Liver (tissue), 9 donors: ENCODE measurements around the gene BGLAP. TPM values are rescaled to one million over a fixed set of nuclear protein-coding genes. Genes with fewer than 3 reads are reported as not detected.

ENCODE experiments used
- DNase-seq: peaks from one replicate; pipeline ENCODE4 v3.0.0-alpha.2; 2017; ENCODE audit warnings: low spot score
- H3K27ac ChIP-seq, 2 donors: one replicate each; pipeline ENCODE4 v1.7.0; 2013; ENCODE audit warnings: inconsistent platforms in 2 of 2, low read length in 2 of 2, control low read depth in 1 of 2, low read depth in 1 of 2, mild to moderate bottlenecking in 1 of 2
- H3K27me3 ChIP-seq, 4 donors: one replicate each; pipeline versions ENCODE4 v1.6.1 to v1.7.0; 2013; ENCODE audit warnings: low read length in 3 of 4, inconsistent platforms in 1 of 4, mild to moderate bottlenecking in 1 of 4, moderate library complexity in 1 of 4; ENCODE audit not compliant: control insufficient read depth in 4 of 4, insufficient read depth in 4 of 4
- H3K36me3 ChIP-seq, 4 donors: one replicate each; pipeline versions ENCODE4 v1.6.1 to v1.7.0; 2013; ENCODE audit warnings: low read length in 3 of 4, mild to moderate bottlenecking in 3 of 4, low read depth in 1 of 4, moderate library complexity in 1 of 4; ENCODE audit not compliant: control insufficient read depth in 4 of 4, insufficient read depth in 3 of 4
- H3K4me1 ChIP-seq, 4 donors: one replicate each; pipeline versions ENCODE4 v1.6.1 to v1.7.0; 2013; ENCODE audit warnings: low read length in 3 of 4, mild to moderate bottlenecking in 3 of 4, moderate library complexity in 1 of 4; ENCODE audit not compliant: control insufficient read depth in 4 of 4, insufficient read depth in 4 of 4
- H3K4me3 ChIP-seq, 3 donors: one replicate each; pipeline versions ENCODE4 v1.6.1 to v1.7.0; 2013; ENCODE audit warnings: low read length in 3 of 3, control low read depth in 1 of 3, low read depth in 1 of 3, mild to moderate bottlenecking in 1 of 3
- H3K9ac ChIP-seq, 2 donors: one replicate each; pipeline ENCODE4 v1.7.0; 2013; ENCODE audit warnings: low read length in 2 of 2, mild to moderate bottlenecking in 2 of 2, moderate library complexity in 2 of 2, control low read depth in 1 of 2, low read depth in 1 of 2
- H3K9me3 ChIP-seq, 4 donors: one replicate each; pipeline versions ENCODE4 v1.6.1 to v1.7.0; 2013; ENCODE audit warnings: low read length in 3 of 4; ENCODE audit not compliant: control insufficient read depth in 4 of 4
- EGR1 ChIP-seq, 2 donors: IDR thresholded peaks; 2 replicates each; pipeline ENCODE4 v1.6.1; 2016 to 2018; ENCODE audit warnings: antibody characterized with exemption in 2 of 2, low read depth in 2 of 2
- FOXA1 ChIP-seq: IDR thresholded peaks from 2 replicates; pipeline ENCODE4 v1.6.1; 2016; ENCODE audit warnings: antibody characterized with exemption
- FOXA2 ChIP-seq: IDR thresholded peaks from 2 replicates; pipeline ENCODE4 v1.6.1; 2016; ENCODE audit warnings: antibody characterized with exemption
- GABPA ChIP-seq, 2 donors: IDR thresholded peaks in 1 of 2; conservative IDR thresholded peaks in 1 of 2; 2 replicates each; pipeline ENCODE4 v1.6.1; 2016; ENCODE audit warnings: antibody characterized with exemption in 2 of 2, mild to moderate bottlenecking in 1 of 2, moderate library complexity in 1 of 2
- HNF4A ChIP-seq, 2 donors: conservative IDR thresholded peaks; 2 replicates each; pipeline ENCODE4 v1.6.1; 2016; ENCODE audit warnings: antibody characterized with exemption in 2 of 2, mild to moderate bottlenecking in 2 of 2
- HNF4G ChIP-seq: IDR thresholded peaks from 2 replicates; pipeline ENCODE4 v1.6.1; 2016; ENCODE audit warnings: antibody characterized with exemption
- JUND ChIP-seq, 2 donors: IDR thresholded peaks; 2 replicates each; pipeline ENCODE4 v1.6.1; 2016; ENCODE audit warnings: antibody characterized with exemption in 2 of 2
- MAX ChIP-seq: IDR thresholded peaks from 2 replicates; pipeline ENCODE4 v1.6.1; 2016; ENCODE audit warnings: antibody characterized with exemption
- NR2F2 ChIP-seq: IDR thresholded peaks from 2 replicates; pipeline ENCODE4 v1.6.1; 2016; ENCODE audit warnings: antibody characterized with exemption
- RAD21 ChIP-seq, 2 donors: IDR thresholded peaks; 2 replicates each; pipeline ENCODE4 v1.6.1; 2016; ENCODE audit warnings: antibody characterized with exemption in 2 of 2, mild to moderate bottlenecking in 2 of 2
- RXRA ChIP-seq, 2 donors: IDR thresholded peaks; 2 replicates each; pipeline ENCODE4 v1.6.1; 2017 to 2018; ENCODE audit warnings: antibody characterized with exemption in 2 of 2, mild to moderate bottlenecking in 1 of 2
- SP1 ChIP-seq: IDR thresholded peaks from 2 replicates; pipeline ENCODE4 v1.6.1; 2018; ENCODE audit warnings: antibody characterized with exemption, mild to moderate bottlenecking
- TAF1 ChIP-seq: conservative IDR thresholded peaks from 2 replicates; pipeline ENCODE4 v1.6.1; 2016; ENCODE audit warnings: antibody characterized with exemption, mild to moderate bottlenecking
- YY1 ChIP-seq: IDR thresholded peaks from 2 replicates; pipeline ENCODE4 v1.6.1; 2016; ENCODE audit warnings: antibody characterized with exemption, mild to moderate bottlenecking
- WGBS: extraction: QIAGEN DNeasy Blood & Tissue Kit; methylation state at CpG from one replicate; pipeline ENCODE4 v1.1.7; 2013; 5-methylcytosine and 5-hydroxymethylcytosine counted together
- polyA plus RNA-seq, 2 donors: library from polyadenylated mRNA; stranded (reverse) in 1 of 2; unstranded in 1 of 2; fragments of 200-250 nt in 1 of 2; fragments of >200 nt in 1 of 2; fragmentation: Nextera tagmentation in 1 of 2; extraction: Ambion mirVana in 1 of 2; gene quantifications; one replicate each; pipeline versions ENCODE4 v1.2.1 to v1.2.3, GENCODE V29; 2013 to 2015
- total RNA-seq, 2 donors: library from RNA; depleted of rRNA; stranded (reverse); fragments of >200 nt; gene quantifications; one replicate each; pipeline ENCODE4 v1.2.3, GENCODE V29; 2014
- TF ChIP-seq, protein P1 (sequence below): fragments of 150-350 bp; IDR thresholded peaks from 2 replicates; pipeline ENCODE4 v1.5.1; 2017; ENCODE audit warnings: improper control_type of control experiment, low read depth, low read length; ENCODE audit not compliant: missing input control
- TF ChIP-seq, protein P2 (sequence below): IDR thresholded peaks from 2 replicates; pipeline ENCODE4 v1.6.1; 2016; ENCODE audit warnings: antibody characterized with exemption, mild to moderate bottlenecking
- TF ChIP-seq, protein P3 (sequence below): IDR thresholded peaks from 2 replicates; pipeline ENCODE4 v1.6.1; 2016; ENCODE audit warnings: antibody characterized with exemption
- TF ChIP-seq, protein P4 (sequence below): IDR thresholded peaks from 2 replicates; pipeline ENCODE4 v1.6.1; 2016; ENCODE audit warnings: antibody characterized with exemption
- donor health status: healthy.
- donor health status: healthy.
- donor health status: healthy.
- donor health status: healthy.
- donor health status: healthy.

The BGLAP gene
- total and polyA plus RNA-seq, 4 donors, result 0.06 to 0.75 (median 0.28) TPM; not detected in 1

- no peak overlapping the region for H3K9ac ChIP-seq
- no peak for DNase-seq
Observed at GRCh38 chr1:156246241-156246780, 4.3 kb downstream of the BGLAP start.

More at GRCh38 chr1:156246241-156246780, 4.3 kb downstream of the BGLAP start:
- Histone ChIP-seq H3K4me1 (peaks cover 4 to 17% (median 9%) of the 10 kb centered on the region in 4 donors), H3K36me3 (peaks cover 5 to 32% (median 16%) of the 10 kb centered on the region in 4 donors), H3K4me3 (peak overlapping the region in 1 of 3 donors; percentile 32), H3K9me3 (no peaks in the 10 kb centered on the region), H3K27ac (no peak overlapping the region), H3K27me3 (no peaks in the 10 kb centered on the region)
- TF ChIP-seq HNF4G (no peak), FOXA2 (no peak), RXRA (IDR thresholded peaks at IDR 0.05) (no peak), RAD21 (IDR thresholded peaks at IDR 0.05) (no peak), JUND (IDR thresholded peaks at IDR 0.05) (no peak), FOXA1 (no peak), NR2F2 (no peak), YY1 (no peak), GABPA (IDR thresholded peaks at IDR 0.05 in 1 of 2, conservative IDR thresholded peaks at IDR 0.05 in 1 of 2) (no peak), SP1 (no peak), TAF1 (no peak), MAX (no peak), HNF4A (conservative IDR thresholded peaks at IDR 0.05) (no peak), EGR1 (IDR thresholded peaks at IDR 0.05; ENCODE audit: low read depth in 2 of 2) (no peak)
- TF ChIP-seq, protein P1, sequence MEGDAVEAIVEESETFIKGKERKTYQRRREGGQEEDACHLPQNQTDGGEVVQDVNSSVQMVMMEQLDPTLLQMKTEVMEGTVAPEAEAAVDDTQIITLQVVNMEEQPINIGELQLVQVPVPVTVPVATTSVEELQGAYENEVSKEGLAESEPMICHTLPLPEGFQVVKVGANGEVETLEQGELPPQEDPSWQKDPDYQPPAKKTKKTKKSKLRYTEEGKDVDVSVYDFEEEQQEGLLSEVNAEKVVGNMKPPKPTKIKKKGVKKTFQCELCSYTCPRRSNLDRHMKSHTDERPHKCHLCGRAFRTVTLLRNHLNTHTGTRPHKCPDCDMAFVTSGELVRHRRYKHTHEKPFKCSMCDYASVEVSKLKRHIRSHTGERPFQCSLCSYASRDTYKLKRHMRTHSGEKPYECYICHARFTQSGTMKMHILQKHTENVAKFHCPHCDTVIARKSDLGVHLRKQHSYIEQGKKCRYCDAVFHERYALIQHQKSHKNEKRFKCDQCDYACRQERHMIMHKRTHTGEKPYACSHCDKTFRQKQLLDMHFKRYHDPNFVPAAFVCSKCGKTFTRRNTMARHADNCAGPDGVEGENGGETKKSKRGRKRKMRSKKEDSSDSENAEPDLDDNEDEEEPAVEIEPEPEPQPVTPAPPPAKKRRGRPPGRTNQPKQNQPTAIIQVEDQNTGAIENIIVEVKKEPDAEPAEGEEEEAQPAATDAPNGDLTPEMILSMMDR, result no peak
- TF ChIP-seq, protein P2, sequence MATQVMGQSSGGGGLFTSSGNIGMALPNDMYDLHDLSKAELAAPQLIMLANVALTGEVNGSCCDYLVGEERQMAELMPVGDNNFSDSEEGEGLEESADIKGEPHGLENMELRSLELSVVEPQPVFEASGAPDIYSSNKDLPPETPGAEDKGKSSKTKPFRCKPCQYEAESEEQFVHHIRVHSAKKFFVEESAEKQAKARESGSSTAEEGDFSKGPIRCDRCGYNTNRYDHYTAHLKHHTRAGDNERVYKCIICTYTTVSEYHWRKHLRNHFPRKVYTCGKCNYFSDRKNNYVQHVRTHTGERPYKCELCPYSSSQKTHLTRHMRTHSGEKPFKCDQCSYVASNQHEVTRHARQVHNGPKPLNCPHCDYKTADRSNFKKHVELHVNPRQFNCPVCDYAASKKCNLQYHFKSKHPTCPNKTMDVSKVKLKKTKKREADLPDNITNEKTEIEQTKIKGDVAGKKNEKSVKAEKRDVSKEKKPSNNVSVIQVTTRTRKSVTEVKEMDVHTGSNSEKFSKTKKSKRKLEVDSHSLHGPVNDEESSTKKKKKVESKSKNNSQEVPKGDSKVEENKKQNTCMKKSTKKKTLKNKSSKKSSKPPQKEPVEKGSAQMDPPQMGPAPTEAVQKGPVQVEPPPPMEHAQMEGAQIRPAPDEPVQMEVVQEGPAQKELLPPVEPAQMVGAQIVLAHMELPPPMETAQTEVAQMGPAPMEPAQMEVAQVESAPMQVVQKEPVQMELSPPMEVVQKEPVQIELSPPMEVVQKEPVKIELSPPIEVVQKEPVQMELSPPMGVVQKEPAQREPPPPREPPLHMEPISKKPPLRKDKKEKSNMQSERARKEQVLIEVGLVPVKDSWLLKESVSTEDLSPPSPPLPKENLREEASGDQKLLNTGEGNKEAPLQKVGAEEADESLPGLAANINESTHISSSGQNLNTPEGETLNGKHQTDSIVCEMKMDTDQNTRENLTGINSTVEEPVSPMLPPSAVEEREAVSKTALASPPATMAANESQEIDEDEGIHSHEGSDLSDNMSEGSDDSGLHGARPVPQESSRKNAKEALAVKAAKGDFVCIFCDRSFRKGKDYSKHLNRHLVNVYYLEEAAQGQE, result no peak
- TF ChIP-seq, protein P3, sequence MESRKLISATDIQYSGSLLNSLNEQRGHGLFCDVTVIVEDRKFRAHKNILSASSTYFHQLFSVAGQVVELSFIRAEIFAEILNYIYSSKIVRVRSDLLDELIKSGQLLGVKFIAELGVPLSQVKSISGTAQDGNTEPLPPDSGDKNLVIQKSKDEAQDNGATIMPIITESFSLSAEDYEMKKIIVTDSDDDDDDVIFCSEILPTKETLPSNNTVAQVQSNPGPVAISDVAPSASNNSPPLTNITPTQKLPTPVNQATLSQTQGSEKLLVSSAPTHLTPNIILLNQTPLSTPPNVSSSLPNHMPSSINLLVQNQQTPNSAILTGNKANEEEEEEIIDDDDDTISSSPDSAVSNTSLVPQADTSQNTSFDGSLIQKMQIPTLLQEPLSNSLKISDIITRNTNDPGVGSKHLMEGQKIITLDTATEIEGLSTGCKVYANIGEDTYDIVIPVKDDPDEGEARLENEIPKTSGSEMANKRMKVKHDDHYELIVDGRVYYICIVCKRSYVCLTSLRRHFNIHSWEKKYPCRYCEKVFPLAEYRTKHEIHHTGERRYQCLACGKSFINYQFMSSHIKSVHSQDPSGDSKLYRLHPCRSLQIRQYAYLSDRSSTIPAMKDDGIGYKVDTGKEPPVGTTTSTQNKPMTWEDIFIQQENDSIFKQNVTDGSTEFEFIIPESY, result no peak
- TF ChIP-seq, protein P4, sequence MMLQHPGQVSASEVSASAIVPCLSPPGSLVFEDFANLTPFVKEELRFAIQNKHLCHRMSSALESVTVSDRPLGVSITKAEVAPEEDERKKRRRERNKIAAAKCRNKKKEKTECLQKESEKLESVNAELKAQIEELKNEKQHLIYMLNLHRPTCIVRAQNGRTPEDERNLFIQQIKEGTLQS, result no peak
- WGBS, result 46% methylated on average over 10 of the region's 10 CpGs
